GM12891 (cell line): ENCODE measurements around the gene ATCAY.

Experiments used
- POLR2A ChIP-seq: IDR thresholded peaks from 2 replicates; pipeline ENCODE4 v1.6.1; 2011; ENCODE audit warnings: low read depth, low read length, control low read depth
- POLR2AphosphoS5 ChIP-seq: IDR thresholded peaks from 2 replicates; pipeline ENCODE4 v1.6.1; 2011; ENCODE audit warnings: low read depth, low read length, control low read depth
- SPI1 ChIP-seq: IDR thresholded peaks from 2 replicates; pipeline ENCODE4 v1.6.1; 2011; ENCODE audit warnings: low read depth, low read length, control low read depth
- TAF1 ChIP-seq: IDR thresholded peaks from 2 replicates; pipeline ENCODE4 v1.6.1; 2011; ENCODE audit warnings: low read depth, low read length, control low read depth

GRCh38 chr19:3969435-3970312, 89.2 kb downstream of the ATCAY start:
- TF ChIP-seq POLR2A (no peak), POLR2AphosphoS5 (no peak), TAF1 (no peak), SPI1 (no peak)
